Astrocyte (in vitro differentiated cells and primary cell): ENCODE data around the gene CDHR2.

Experiments
- CTCF ChIP-seq: IDR thresholded peaks from 2 replicates; pipeline ENCODE4 v1.5.1; 2011; ENCODE audit warnings: low read depth, mild to moderate bottlenecking, inconsistent platforms, low read length, moderate library complexity; ENCODE audit not compliant: insufficient read depth
- EZH2 ChIP-seq: IDR thresholded peaks from 2 replicates; pipeline ENCODE4 v1.6.1; 2012; ENCODE audit warnings: mild to moderate bottlenecking, low read length, inconsistent platforms; ENCODE audit not compliant: insufficient read depth

GRCh38 chr5:176608142-176608705, 59.1 kb downstream of the CDHR2 start:
- TF ChIP-seq CTCF, result no peak
- no peak for TF ChIP-seq EZH2
